ENCODE measurements around the gene METTL21C.

GRCh38 chr13:102682211-102682610 is 12.6 kb downstream of the METTL21C start:
- TF ChIP-seq CTCF (conservative IDR thresholded peaks at IDR 0.05; ENCODE audit: low read length), result no peak
- TF ChIP-seq EZH2phosphoT487 (IDR thresholded peaks at IDR 0.05; ENCODE audit: borderline replicate concordance), result no peak
